ENCODE data around the gene IKZF1.

IKZF1 gene

DNA sequence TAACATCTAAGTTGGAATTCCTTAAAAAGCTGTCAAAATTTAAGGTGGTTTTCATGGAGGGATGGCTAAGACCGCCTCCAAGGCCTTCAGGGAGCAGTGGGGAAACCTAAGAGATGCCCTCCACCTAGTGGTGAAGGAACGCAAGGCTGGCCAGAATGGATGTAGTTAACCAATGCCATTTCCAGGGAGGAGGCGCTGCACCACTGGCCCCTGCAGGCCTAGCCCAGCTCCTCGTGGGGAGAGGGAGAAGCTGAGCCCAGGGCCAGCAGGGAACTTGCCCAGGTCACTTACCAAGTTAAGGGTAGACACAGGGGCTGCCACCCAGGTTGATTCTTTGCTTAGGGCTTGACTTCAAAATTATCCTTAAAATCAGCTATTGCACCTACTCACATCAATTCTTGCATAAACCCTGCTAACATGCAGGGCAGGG, 113.6 kb downstream of the IKZF1 start:
- peak; percentile 81 for DNase-seq

DNA sequence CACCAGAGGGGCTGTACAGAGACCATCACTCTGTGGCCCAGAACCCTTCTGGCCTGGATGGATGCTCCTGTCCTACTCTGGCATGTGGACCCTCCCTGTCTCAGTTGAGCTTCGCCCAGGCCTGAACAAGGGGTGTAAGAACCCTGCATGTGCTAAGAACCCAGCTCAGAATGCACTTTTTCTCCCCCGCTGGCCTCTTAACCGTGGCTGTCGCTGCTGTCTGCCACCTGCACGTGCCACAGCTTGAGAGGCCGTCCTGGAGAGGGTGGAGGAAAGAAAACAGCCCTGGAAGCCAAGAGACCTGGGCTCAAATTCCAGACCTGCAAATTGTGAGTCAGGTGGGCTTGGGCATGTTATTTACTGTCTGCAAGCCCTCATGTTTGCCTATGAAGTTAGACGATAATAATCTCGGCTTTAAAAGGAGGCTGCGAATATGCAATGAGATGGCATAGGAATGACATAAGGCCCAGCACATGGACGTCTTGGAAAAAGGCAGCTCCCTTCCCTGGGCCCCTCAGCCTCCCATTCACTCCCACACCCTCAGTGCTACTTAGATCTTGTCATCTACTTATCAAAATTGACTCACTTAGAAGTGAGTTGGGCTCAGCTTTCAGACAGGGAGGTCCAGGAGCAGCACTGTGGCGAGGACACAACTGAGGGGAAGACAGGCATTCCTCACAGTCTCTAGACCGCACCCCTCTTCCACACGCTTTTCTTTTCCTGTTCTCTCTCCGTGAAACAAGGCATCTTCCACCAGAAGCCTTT, 114.2 kb downstream of the IKZF1 start:
- no peak for DNase-seq

DNA sequence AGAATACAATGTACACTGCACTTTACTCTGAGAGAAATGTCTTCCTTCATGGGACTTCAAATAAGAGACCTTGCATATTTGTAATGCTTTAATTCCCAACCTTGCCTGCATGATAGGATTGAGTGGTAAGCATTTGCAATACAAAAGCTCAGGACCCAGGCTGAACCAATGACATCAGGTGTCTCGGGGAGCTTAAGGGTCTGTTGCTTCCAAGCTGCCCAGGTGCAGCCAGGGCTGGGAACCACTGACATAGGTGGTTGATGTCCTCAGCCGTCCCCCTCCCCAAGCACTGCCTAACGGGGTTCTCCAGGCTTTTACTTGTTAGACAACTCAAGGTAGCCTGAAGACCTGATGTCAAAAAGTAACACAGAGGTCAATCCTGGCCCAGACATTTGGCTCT, 116.5 kb downstream of the IKZF1 start:
- DNase-seq = no peak

DNA sequence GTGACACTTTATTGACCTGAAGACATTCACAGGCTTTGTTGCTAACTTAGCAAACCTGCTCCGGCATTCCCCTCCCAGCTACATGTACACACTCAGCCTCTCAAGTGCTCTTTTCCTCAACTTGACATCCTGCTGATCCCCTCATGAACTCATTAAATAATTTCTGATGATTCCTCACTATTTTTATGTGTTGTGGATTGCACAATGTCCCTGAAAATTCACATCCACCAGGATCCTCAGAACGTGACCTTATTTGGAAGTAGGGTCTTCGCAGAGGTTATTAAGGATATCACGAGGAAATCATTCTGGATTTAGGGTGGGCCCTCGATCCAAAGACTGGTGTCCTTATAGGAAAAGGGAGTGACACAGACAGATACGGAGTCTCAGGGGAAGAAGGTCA, 118.3 kb downstream of the IKZF1 start:
- no peak for DNase-seq

DNA sequence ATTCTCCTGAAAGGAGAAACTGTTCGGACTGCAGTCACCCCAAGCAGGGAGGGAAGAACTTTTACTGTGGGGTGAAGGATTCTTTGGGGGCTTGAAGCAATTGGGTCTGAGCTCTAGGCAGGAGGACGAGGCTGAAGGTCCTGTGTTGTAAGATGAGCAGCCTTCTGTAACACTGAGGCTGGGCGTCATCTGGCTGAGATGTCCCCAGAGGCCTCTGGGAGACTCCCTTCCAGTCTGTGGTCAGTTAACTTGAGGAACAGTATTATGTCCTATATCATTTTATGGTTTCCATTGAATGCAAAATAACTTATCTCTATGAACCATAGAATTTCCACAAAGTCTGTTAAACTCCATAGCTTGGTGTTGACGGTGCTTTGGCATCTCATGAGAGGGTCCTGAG, 119.3 kb downstream of the IKZF1 start:
- no peak for DNase-seq

DNA sequence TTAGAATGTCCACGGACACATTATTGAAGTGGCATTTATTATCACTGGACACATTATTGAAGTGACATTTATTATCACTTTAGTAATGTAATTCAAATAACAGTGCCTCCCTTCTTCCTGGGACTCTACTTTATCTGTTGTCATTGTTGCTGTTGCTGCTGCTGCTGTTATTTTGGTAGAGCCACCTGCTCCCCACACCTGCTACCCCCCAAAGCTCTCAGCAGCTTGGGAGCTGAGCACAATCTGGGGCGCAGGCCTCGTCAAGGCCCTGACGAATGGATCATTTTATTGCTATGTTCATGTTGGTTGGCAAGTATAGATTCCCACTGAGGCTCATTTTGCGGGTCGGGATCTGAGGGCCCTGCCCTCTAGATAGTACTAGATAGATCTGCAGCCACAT, 120.8 kb downstream of the IKZF1 start:
- no peak for DNase-seq

DNA sequence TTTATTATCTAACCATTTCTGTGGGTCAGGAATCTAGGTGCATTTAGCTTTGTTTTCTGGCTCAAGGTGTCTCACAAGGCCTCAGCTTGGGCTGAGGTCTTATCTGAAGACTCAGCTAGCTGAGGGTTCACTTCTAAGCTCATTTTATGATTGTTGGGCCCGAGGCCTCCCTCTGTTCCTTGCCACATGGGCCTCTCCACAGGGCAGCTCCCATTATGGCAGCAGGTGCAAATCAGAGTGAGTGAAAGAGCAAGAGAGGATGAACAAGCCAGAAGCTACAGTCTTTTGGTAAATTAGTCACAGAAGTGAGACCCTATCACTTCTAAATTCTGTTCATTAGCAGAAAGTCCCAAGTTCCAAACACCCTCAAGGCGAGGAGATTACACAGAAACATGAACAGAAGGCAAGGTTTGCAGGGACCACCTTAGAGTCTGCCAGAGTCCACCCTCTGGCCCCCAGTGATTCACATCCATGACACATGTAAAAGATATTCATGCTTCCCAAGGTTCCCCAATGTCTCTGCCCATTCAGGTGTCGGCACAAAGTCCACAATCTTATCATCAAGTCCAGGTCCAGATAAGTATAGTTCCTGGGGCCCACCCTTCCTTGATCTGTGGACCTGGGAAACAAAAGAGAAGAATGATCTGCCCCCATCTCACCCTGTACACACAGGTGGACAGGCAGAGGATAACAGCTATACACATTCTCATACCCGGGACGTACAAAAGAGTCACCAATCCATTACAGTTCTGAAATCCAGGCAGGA, 121.9 kb downstream of the IKZF1 start:
- DNase-seq = no peak

DNA sequence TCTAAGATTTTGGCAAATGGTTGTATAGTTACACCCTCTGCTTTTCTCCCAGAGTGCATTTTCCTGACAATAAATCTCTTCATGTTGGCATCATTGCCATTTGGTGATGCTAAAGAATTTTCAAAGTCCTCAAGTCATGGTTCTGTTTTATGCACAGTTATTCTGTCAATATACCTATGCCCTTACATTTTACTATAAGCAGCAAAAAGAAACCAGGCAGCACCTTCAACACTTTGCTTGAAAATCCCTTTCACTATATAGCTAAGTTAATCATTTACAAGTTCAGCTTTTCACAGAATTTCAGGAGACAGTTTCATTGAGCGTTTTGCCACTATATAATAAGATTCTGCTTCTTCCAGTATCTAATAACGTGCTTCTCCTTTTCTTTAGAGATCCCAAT, 123.0 kb downstream of the IKZF1 start:
- DNase-seq = no peak

DNA sequence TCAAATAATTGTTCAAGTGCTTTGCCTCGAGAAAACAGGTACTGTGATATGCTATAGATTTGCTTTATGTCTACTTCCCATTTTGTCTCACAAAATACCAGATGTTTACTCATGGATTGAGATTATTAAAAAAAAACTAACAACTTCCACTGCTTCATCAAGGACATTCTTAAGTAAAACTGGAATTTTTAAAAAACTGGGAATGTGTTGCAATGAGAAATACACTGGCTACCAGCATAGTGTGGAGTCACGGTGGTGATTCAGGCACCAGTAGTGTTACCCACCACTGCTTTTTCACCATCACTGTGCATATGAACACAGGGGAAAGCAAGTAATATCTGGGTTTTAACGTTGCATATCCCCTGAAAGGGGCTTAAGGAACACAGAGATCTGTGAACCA, 124.4 kb downstream of the IKZF1 start:
- DNase-seq = no peak

DNA sequence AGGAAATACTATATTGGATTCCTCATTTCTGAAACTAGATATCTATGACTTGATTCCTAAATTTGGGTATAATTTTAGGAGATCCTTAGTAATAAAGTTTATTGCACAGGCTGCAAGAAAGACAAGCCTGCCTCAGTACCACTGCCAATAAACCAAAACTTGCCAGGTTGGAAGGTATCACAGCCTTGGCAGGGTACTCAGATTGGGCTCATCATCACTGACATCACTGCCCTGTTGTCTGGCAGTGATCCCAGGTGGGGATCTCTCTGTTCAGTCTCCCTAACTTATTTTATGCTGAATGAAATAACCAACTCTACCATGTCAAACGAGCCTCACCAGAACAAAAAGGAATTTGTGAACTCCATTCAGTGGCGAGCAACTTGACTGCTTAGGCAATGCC, 126.8 kb downstream of the IKZF1 start:
- DNase-seq = no peak

DNA sequence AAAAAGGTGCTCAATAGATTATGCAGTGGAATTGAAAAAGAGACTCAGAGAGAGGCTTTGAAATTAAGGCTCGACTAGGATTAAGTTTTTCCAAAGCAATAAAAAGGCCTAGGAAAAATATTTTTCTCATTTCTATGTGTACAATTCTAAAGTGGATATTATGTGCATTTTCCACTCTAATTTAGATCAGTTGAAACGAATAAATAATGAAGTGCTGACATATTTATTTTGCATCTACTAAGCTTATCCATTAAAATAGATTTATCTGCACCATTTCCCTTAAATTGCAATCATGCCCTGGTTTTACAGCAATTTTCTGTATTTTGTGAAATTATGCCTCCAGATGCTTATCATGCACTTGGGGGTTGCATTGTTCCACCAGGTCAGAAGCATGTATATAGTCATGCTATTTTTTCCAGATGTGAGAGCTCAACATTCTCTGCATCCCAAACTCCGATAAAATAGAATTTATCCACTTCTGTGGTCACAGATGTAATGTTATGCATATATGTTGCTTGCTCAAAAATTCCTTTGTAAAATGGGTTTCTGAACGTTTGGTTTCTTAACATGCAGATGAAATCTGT, 127.3 kb downstream of the IKZF1 start:
- DNase-seq = no peak

DNA sequence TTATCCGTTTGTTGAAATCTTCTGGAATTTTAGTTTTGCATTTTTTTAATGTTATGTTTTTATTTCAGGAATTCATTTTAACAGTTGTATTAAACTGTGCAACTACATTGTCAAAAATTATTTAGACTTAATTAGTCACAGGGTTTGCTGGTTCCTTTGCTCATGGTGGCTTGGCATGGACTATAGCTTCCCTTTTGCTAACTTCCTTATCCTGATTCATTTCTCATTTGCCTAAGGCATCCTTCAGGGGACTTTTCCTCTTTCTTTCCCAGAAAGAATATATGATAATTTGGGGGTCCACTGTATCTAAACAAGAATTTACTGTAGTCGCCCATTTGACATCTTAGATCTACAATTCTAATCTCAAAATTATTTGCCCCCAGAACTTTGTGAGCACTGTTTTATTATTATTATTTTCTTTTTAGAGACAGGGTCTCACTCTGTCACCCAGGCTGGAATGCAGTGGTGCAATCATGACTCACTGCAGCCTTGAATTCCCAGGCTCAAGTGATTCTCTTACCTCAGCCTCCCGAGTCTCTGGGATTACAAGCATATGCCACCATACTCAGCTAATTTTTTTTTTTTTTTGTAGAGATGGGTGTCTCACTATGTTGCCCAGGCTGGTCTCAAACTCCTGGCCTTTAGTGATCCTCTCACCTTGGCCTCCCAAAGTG, 131.8 kb downstream of the IKZF1 start:
- no peak for DNase-seq

DNA sequence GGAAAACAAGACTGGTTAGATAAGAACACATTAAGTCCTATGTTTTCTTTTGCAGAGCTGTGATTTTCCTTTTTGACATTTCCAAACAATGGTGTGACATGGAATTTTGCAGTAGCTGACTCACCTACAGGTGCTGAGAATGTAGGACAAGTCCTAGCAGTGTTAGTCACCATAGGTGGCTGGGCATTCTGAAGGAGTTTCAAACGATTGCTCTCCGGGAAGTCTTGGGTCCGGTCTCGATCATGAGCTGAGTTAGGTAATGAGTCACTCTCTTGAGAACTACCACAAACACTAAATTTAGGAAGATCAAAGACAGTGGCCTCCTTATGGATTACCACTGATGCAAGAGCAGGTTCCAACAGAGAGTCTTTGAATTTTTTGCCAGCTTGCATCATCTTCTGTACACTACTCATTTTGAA, 142.0 kb downstream of the IKZF1 start:
- DNase-seq = no peak

DNA sequence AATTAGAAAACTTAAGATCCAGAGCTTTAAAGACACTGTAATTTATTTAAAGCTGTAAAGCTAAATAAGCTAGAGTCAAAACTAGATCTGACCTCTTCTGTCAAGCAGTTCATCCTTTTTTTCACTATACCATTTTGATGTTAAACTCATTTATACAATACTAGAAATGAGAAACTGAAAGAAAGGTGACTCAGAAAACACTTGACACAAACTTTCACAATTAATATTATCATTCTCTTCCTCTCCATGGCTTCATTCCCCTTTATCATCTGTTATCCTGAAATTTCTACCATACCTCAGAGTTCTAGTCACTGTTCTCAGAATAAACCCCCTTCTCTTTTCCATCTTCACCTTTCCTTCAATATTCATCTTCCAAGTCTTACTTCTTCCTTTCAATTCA, 144.3 kb downstream of the IKZF1 start:
- DNase-seq = no peak

DNA sequence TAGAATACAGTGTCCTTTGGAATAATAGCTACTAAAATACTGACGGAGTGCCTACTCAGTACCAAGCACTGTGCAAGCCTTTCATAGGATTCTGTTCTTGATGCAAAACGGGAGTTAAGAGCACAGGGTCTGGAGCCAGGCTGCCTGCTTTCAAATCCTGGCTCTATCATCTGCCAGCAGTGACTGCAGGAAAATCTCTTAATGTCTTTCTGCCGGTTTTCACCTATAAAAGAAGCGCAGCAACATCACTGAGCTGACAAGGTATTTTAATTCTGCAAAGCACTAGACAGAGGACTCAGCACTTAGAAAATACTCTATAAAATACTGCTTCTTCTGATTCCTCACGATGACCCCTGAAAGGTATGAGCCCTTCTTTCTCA, 145.0 kb downstream of the IKZF1 start:
- no peak for DNase-seq

DNA sequence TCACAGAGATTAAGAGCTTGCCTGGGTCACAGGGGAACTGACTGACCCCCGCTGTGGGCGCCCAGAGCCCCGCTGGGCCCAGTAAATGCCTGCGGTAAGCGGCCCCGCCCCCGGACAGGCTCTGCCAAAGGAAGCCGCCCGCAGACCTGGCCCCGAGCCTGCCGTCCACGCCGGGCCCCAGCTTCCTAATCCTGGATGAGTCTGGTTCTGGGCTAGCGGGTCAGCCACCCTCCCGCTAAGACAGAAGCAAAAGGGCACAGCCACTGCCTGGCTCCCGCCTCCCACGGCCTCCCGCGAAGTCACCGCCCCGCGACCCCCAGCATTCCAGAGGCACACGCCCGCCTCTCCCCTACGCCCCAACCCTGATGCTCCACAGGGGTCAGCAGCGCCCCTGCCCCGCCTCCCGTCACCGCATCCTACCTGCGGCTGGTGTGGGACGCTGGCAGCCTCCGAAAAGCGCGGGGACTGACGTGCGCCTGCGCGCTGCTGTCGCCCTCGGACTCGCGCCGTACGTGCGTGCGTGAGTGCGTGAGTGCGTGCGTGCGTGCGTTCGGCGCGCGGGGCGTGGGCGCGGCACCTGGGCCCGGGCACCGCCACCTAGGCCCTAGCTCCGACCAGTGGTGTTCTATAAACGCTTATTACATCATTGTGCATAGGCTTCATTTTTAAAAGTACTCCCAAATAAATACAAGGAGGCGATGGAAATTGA, 145.5 kb downstream of the IKZF1 start, which contains the start of gene FIGNL1:
FIGNL1 (minus strand) TSS at position 470 of the 709 bp plus-strand sequence. CDS start 3,063 bp downstream, outside the sequence.
- peak; percentile 80 for DNase-seq

DNA sequence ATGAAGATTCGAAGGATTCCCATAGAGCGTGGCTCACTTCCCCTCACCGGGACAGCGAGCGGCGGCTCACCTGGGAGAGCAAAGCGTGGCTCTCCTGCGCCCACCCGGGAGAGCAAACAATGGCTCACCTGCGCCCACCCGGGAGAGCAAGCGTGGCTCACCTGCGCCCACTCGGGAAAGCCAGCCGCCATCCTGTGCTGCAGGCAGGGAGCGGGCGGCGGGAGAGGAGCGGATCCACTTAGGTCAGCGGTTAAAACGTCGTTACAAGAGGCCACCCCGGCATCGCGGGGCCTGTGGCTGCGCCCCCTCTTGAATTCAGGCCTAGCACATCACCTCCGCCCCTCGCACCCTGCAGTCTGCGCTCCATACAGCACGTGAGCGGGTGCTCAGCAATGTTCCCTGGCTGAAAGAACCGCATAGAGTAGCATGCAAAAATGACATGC, 146.1 kb downstream of the IKZF1 start:
- DNase-seq = peak; percentile 27

Measured in CD4-positive, alpha-beta T cell treated with Interleukin-12 subunit alpha and Interleukin-12 subunit beta, for 1 hour (primary cell).